ENCODE measurements around the gene ARHGEF26. TPM values are rescaled to one million over a fixed set of nuclear protein-coding genes. Genes with fewer than 3 reads are reported as not detected.

The ARHGEF26 gene
- total RNA-seq, 1 donor from 2014 or later = 33.8 TPM

DNA sequence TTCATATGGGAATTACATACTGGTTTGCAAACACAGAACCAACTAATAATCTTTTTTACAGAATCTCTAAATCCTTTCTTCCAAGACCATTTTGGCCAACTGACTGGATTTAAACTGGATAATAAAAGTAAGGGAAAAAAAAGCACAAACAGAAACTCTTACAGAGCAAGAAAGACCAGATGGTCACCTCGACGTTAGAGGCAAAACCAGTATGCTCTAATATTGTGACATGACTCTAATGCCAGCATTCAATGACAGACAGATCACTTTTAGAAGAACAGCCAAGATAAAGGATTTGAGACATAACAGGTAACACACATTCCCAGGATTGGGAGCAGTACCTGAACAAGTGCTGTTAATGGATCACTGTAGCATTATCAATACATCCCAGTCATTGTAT lies 152.2 kb downstream of the ARHGEF26 start:
- Histone ChIP-seq H3K9me3 (no peaks in the 10 kb centered on the region), H3K4me1 (peaks cover 0 to 4% of the 10 kb centered on the region in 2 donors), H3K4me3 (no peak overlapping the region), H3K27ac (no peak overlapping the region), H3K27me3 (no peaks in the 10 kb centered on the region), H3K36me3 (peaks cover 20 to 49% of the 10 kb centered on the region in 2 donors)
- intact Hi-C loops (cut with DNase I) = no loop called here
- TF ChIP-seq, protein P1, sequence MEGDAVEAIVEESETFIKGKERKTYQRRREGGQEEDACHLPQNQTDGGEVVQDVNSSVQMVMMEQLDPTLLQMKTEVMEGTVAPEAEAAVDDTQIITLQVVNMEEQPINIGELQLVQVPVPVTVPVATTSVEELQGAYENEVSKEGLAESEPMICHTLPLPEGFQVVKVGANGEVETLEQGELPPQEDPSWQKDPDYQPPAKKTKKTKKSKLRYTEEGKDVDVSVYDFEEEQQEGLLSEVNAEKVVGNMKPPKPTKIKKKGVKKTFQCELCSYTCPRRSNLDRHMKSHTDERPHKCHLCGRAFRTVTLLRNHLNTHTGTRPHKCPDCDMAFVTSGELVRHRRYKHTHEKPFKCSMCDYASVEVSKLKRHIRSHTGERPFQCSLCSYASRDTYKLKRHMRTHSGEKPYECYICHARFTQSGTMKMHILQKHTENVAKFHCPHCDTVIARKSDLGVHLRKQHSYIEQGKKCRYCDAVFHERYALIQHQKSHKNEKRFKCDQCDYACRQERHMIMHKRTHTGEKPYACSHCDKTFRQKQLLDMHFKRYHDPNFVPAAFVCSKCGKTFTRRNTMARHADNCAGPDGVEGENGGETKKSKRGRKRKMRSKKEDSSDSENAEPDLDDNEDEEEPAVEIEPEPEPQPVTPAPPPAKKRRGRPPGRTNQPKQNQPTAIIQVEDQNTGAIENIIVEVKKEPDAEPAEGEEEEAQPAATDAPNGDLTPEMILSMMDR (IDR thresholded peaks at IDR 0.05) = no peak
- DNase-seq (ENCODE audit: low spot score in 2 of 2) = no peak

DNA sequence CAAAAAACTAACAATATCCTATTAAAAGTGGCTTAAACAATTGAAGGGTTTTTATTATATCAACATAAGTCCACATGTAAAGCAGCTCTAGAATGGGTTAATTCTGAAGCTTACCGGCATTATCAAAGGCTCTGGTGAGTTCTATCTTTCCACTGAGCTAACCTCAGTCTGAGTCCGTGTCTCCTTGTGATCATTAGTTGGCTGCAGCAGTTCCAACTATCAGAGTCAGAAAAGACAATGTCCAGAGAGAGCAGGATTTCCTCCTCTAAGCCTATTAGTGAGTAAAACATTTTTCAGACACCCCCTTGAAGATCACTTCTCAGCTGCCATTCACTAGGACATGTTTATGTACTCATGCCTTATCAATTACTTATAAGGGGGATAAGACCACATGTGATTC lies 153.2 kb downstream of the ARHGEF26 start:
- Histone ChIP-seq H3K9me3 (no peaks in the 10 kb centered on the region), H3K27me3 (no peaks in the 10 kb centered on the region), H3K36me3 (peaks cover 23 to 59% of the 10 kb centered on the region in 2 donors), H3K27ac (no peak overlapping the region), H3K4me1 (peaks cover 0 to 4% of the 10 kb centered on the region in 2 donors), H3K4me3 (no peak overlapping the region)
- TF ChIP-seq, protein P1 (IDR thresholded peaks at IDR 0.05) = no peak
- intact Hi-C loops (cut with DNase I) = no loop called here
- DNase-seq (ENCODE audit: low spot score in 2 of 2) = no peak

DNA sequence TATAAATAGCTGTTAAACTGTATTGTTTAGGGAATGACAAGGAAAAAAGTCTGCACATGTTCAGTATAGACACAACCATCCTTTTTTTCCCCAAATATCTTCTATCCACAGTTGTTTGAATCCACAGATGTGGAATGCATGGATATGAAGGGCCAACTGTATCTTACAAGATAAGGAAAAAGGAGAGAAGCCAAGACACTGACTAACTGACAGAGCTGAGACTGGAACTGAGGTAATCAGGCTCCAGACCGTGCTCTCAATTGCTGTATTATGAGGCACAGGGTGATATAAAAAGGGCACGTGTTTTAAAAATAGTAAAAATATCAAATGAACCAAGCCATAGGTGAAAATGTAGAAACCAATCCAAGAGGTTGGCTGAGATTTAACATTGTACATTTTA lies 154.1 kb downstream of the ARHGEF26 start:
- peaks cover 25 to 59% of the 10 kb centered on the region in 2 donors for H3K36me3 ChIP-seq
- intact Hi-C loops (cut with DNase I) = no loop called here
- no peak overlapping the region for H3K27ac ChIP-seq
- TF ChIP-seq, protein P1 (IDR thresholded peaks at IDR 0.05) = no peak
- DNase-seq (ENCODE audit: low spot score in 2 of 2) = no peak
- peaks cover 0 to 4% of the 10 kb centered on the region in 2 donors for H3K4me1 ChIP-seq
- H3K9me3 ChIP-seq = no peaks in the 10 kb centered on the region
- no peak overlapping the region for H3K4me3 ChIP-seq
- H3K27me3 ChIP-seq = no peaks in the 10 kb centered on the region

DNA sequence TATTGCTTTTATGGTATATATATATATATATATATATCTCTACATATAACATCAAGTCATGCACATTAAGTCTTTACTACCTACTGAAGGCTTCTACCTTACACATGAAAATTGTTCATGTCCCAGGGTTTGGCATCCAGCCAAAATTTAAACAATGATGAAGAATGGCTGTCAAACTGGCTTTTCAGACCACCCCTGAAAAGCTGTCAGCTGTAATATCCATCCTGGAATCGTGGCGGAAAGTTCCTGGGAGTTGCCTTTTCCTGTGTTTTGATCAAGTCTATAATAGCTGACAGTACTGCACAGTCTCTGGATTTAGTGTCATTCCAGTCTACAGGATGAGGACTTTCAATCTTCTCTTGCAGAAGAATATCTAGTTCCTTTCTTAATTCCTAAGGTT lies 154.8 kb downstream of the ARHGEF26 start:
- Histone ChIP-seq H3K27ac (no peak overlapping the region), H3K4me3 (no peak overlapping the region), H3K36me3 (peaks cover 30 to 64% of the 10 kb centered on the region in 2 donors), H3K9me3 (no peaks in the 10 kb centered on the region), H3K4me1 (peaks cover 0 to 4% of the 10 kb centered on the region in 2 donors), H3K27me3 (no peaks in the 10 kb centered on the region)
- no peak for DNase-seq (ENCODE audit: low spot score in 2 of 2)
- intact Hi-C loops (cut with DNase I) = no loop called here
- TF ChIP-seq, protein P1 (IDR thresholded peaks at IDR 0.05) = no peak

DNA sequence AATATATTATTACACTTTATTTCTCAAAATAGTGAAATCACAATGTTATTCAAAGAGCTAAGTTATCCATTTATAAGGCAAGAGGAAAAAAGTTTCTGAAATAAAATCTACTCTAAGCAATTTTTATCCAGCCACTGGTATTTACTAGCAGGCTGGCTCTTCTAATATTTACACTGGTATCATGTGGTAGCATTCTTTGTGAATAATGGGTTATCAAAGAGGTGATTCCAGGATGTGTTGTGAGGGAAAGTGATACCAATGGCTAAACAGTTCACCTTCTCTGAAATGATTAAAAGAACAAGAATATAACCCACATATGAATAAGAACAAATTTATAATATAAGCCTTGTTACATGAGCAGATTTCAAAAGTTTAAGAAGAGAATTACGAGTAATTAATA lies 159.0 kb downstream of the ARHGEF26 start:
- Histone ChIP-seq H3K27ac (no peak overlapping the region), H3K4me1 (peaks cover 0 to 4% of the 10 kb centered on the region in 2 donors), H3K9me3 (no peaks in the 10 kb centered on the region), H3K36me3 (peaks cover 37 to 84% of the 10 kb centered on the region in 2 donors), H3K4me3 (no peak overlapping the region), H3K27me3 (no peaks in the 10 kb centered on the region)
- intact Hi-C loops (cut with DNase I) = no loop called here
- DNase-seq (ENCODE audit: low spot score in 2 of 2) = no peak
- TF ChIP-seq, protein P1 (IDR thresholded peaks at IDR 0.05) = no peak

DNA sequence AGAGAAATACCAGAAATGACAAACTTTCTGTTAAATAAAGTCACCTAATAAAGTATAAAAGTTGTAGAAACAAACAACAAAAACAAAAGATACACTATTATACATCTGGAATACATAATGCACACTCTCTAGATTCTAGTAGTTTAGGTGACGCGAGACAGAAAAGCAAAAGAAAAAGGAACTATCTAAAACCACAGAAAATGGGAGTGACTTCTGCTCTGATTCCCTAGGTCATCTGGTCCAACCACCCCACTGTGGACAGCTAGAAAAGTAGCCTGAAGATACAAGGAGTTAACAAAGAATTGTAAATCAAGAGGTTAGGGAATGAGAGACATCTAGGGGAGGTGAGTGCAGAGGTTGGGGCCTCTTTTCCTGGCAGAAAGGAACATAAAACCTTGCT lies 164.0 kb downstream of the ARHGEF26 start:
- H3K36me3 ChIP-seq = peaks cover 38 to 84% of the 10 kb centered on the region in 2 donors
- no peaks in the 10 kb centered on the region for H3K9me3 ChIP-seq
- intact Hi-C loops (cut with DNase I) = no loop called here
- DNase-seq (ENCODE audit: low spot score in 2 of 2) = no peak
- TF ChIP-seq, protein P1 (IDR thresholded peaks at IDR 0.05) = no peak
- H3K4me1 ChIP-seq = no peaks in the 10 kb centered on the region
- H3K27me3 ChIP-seq = no peaks in the 10 kb centered on the region
- H3K27ac ChIP-seq = no peak overlapping the region
- H3K4me3 ChIP-seq = no peak overlapping the region

All from ascending aorta (tissue), 2 donors.